AG04450 (cell line): ENCODE measurements around the gene SSR4. TPM values are rescaled to one million over a fixed set of nuclear protein-coding genes. Genes with fewer than 3 reads are reported as not detected.

Experiments used
- CTCF ChIA-PET: fragments of 300-600, 350-600 bp; formaldehyde crosslinking; extraction: SDS; loops from one replicate; lab custom pipeline; 2022; ENCODE audit warnings: antibody characterized with exemption, inconsistent platforms; lab: Charles Lee
- POLR2A ChIA-PET: fragments of 350-600 bp; formaldehyde crosslinking; extraction: SDS; loops from one replicate; lab custom pipeline; 2021; ENCODE audit warnings: antibody characterized with exemption, inconsistent platforms; lab: Yijun Ruan, JAX
- DNase-seq: peaks from one replicate; pipeline ENCODE4 v3.0.0-alpha.2; 2011; ENCODE audit warnings: low read depth, low spot score
- H3K27ac ChIP-seq: one replicate; pipeline ENCODE4 v1.5.1; 2012; ENCODE audit warnings: low read depth, low read length, control low read depth
- H3K27me3 ChIP-seq: one replicate; pipeline ENCODE4 v1.6.0; 2012; ENCODE audit warnings: low read length; ENCODE audit not compliant: control insufficient read depth, insufficient read depth
- H3K4me3 ChIP-seq: 2 replicates; pipeline ENCODE4 v1.5.1; 2011; ENCODE audit warnings: mild to moderate bottlenecking, low read depth, low read length, control low read depth
- H3K9me3 ChIP-seq: 2 replicates; pipeline ENCODE4 v1.5.1; 2012; ENCODE audit warnings: low read length; ENCODE audit not compliant: control insufficient read depth, insufficient read depth
- polyA plus RNA-seq: library from polyadenylated mRNA; depleted of rRNA; stranded (reverse); fragments of >200 nt; gene quantifications from 2 replicates; pipeline ENCODE4 v1.2.3, GENCODE V29; 2011
- TF ChIP-seq, protein P1 (sequence below): IDR thresholded peaks from 2 replicates; pipeline ENCODE4 v1.5.1; 2011; ENCODE audit warnings: low read depth, low read length, control low read depth, inconsistent platforms

SSR4 gene
- polyA plus RNA-seq, 1 experiment = 277 TPM

DNA sequence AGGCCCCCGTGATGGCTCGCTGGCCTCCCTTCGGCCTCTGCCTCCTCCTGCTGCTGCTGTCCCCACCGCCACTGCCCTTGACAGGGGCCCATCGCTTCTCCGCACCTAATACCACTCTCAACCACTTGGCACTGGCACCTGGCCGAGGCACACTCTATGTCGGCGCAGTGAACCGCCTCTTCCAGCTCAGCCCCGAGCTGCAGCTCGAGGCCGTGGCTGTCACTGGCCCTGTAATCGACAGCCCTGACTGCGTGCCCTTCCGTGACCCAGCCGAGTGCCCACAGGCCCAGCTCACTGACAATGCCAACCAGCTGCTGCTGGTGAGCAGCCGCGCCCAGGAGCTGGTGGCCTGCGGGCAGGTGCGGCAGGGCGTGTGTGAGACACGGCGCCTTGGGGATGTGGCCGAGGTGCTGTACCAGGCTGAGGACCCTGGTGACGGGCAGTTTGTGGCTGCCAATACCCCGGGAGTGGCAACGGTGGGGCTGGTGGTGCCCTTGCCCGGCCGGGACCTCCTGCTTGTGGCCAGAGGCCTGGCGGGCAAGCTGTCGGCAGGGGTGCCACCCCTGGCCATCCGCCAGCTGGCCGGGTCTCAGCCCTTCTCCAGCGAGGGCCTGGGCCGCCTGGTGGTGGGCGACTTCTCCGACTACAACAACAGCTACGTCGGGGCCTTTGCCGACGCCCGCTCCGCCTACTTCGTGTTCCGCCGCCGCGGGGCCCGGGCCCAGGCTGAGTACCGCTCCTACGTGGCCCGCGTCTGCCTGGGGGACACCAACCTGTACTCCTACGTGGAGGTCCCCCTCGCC is 27.4 kb upstream of the SSR4 start:
- ChIA-PET POLR2A (interaction anchor here (1.2 to 1.4 kb wide), 2 partner anchors 15 to 27 kb away, joined by 4 to 5 read pairs; partner anchors contain the start of genes IDH3G and SSR4), CTCF (interaction anchor here (1.2 to 2.2 kb wide), 2 partner anchors 180 to 181 kb away, joined by 3 to 7 read pairs; no protein-coding TSS in a partner anchor)
- H3K27ac ChIP-seq = no peak overlapping the region
- TF ChIP-seq, protein P1, sequence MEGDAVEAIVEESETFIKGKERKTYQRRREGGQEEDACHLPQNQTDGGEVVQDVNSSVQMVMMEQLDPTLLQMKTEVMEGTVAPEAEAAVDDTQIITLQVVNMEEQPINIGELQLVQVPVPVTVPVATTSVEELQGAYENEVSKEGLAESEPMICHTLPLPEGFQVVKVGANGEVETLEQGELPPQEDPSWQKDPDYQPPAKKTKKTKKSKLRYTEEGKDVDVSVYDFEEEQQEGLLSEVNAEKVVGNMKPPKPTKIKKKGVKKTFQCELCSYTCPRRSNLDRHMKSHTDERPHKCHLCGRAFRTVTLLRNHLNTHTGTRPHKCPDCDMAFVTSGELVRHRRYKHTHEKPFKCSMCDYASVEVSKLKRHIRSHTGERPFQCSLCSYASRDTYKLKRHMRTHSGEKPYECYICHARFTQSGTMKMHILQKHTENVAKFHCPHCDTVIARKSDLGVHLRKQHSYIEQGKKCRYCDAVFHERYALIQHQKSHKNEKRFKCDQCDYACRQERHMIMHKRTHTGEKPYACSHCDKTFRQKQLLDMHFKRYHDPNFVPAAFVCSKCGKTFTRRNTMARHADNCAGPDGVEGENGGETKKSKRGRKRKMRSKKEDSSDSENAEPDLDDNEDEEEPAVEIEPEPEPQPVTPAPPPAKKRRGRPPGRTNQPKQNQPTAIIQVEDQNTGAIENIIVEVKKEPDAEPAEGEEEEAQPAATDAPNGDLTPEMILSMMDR = no peak
- no peak for DNase-seq
- H3K9me3 ChIP-seq = no peaks in the 10 kb centered on the region
- H3K4me3 ChIP-seq = no peak overlapping the region
- no peaks in the 10 kb centered on the region for H3K27me3 ChIP-seq

DNA sequence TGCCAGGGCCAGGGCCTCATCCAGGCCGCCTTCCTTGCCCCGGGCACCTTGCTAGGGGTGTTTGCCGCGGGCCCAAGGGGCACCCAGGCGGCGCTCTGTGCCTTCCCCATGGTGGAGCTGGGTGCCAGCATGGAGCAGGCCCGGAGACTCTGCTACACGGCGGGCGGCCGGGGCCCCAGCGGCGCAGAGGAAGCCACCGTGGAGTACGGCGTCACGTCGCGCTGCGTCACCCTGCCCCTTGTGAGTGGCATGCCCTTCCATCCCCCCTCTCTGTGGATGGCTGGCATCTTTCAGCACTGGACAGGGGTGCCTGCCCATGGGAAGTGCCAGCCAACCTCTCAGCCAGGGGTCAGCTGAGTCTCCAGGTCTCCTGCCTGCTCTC is 26.8 kb upstream of the SSR4 start:
- Histone ChIP-seq H3K27me3 (no peaks in the 10 kb centered on the region), H3K9me3 (no peaks in the 10 kb centered on the region), H3K27ac (no peak overlapping the region), H3K4me3 (no peak overlapping the region)
- no peak for DNase-seq
- TF ChIP-seq, protein P1 = no peak
- CTCF ChIA-PET = interaction anchor here (0.9 kb wide), 1 partner anchor 179 kb away, joined by 4 read pairs; no protein-coding TSS in a partner anchor
- POLR2A ChIA-PET = no interaction called here

DNA sequence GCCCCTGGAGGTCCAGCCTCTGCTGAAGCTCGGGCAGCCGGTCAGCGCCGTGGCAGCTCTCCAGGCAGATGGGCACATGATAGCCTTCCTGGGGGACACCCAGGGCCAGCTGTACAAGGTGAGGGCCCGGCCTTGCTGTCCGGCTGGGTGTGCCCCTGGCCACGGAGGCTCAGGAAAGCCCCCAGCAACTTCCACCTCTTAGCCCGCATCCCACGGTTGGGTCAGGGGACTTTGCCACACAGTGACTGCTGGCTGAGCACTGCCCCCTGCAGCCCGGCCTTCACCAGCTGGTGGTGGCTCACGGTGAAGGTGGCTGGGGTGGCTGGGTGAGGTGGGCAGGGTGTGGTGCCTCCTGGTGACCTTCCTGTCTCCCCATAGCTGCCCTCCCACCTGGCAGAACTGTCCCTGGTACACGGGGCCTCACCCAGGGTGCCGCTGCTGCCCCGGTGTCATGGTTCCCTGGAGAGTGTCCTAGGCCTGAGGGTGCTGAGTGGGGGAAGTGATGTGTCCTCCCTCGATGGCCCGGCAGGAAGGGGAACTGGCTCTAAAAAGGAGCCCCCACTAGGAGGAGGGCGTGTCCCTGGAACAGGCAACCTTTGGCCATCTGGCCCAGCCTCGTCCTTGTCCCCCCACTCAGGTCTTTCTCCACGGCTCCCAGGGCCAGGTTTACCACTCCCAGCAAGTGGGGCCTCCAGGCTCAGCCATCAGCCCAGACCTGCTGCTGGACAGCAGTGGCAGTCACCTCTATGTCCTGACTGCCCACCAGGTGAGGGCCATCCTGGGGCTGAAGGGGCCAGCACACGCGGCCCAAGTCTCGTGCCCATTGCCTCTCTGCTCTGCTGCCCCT is 25.9 kb upstream of the SSR4 start:
- DNase-seq = no peak
- Histone ChIP-seq H3K4me3 (no peak overlapping the region), H3K27me3 (no peaks in the 10 kb centered on the region), H3K9me3 (no peaks in the 10 kb centered on the region), H3K27ac (no peak overlapping the region)
- TF ChIP-seq, protein P1 = no peak
- POLR2A ChIA-PET = no interaction called here
- CTCF ChIA-PET = interaction anchor here (0.9 kb wide), 1 partner anchor 178 kb away, joined by 4 read pairs; no protein-coding TSS in a partner anchor

DNA sequence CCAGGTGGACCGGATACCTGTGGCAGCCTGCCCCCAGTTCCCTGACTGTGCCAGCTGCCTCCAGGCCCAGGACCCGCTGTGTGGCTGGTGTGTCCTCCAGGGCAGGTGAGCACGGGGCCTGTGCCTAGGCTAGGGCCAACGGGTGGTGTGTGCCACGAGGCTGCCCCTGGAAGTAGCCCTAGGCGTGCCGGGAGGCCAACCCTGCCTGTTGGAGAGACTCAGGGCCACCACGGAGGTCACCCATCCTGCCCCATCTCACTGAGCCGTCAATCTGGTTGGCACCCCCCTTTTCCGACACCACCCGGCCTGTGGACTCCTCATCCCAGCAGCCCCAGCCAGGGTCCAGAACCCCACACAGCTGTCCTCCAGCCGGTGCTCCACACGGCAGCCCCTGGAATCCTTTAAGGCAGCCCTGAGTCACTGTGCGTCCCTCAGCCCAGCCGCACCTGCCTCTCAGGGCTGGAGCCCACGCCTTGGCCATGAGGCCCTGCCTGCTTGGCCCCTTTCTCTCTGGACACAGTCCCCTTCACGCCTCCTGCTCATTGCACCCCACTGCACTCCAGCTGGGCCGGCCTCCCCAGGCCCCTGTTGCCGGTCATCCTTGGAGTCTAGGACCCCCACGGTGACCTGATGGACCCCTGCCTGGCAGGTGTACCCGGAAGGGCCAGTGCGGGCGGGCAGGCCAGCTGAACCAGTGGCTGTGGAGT is 25.2 kb upstream of the SSR4 start:
- no peak for DNase-seq
- ChIA-PET CTCF (no interaction called here), POLR2A (no interaction called here)
- TF ChIP-seq, protein P1 = no peak
- Histone ChIP-seq H3K4me3 (no peak overlapping the region), H3K27me3 (no peaks in the 10 kb centered on the region), H3K9me3 (no peaks in the 10 kb centered on the region), H3K27ac (no peak overlapping the region)
